Ishikawa (cell line): Measurements from ENCODE around the gene NLGN1.

Experiments
- EP300 ChIP-seq: IDR thresholded peaks from 2 replicates; pipeline ENCODE4 v1.6.1; 2012; ENCODE audit warnings: borderline replicate concordance
- FOXM1 ChIP-seq: IDR thresholded peaks from 2 replicates; pipeline ENCODE4 v1.6.1; 2012; ENCODE audit warnings: low read depth, borderline replicate concordance
- NFIC ChIP-seq: IDR thresholded peaks from 2 replicates; pipeline ENCODE4 v1.6.1; 2012
- TAF1 ChIP-seq: IDR thresholded peaks from 2 replicates; pipeline ENCODE4 v1.6.1; 2012; ENCODE audit warnings: low read depth, mild to moderate bottlenecking
- TCF12 ChIP-seq: IDR thresholded peaks from 2 replicates; pipeline ENCODE4 v1.6.1; 2012; ENCODE audit warnings: low read depth

GRCh38 chr3:173395073-173395411, 2.5 kb upstream of the NLGN1 start:
- no peak for TF ChIP-seq TCF12
- TF ChIP-seq EP300, result no peak
- no peak for TF ChIP-seq TAF1
- TF ChIP-seq FOXM1, result peak; percentile 91
- TF ChIP-seq NFIC, result no peak
